ENCODE data around the gene KMT2B.

DNA sequence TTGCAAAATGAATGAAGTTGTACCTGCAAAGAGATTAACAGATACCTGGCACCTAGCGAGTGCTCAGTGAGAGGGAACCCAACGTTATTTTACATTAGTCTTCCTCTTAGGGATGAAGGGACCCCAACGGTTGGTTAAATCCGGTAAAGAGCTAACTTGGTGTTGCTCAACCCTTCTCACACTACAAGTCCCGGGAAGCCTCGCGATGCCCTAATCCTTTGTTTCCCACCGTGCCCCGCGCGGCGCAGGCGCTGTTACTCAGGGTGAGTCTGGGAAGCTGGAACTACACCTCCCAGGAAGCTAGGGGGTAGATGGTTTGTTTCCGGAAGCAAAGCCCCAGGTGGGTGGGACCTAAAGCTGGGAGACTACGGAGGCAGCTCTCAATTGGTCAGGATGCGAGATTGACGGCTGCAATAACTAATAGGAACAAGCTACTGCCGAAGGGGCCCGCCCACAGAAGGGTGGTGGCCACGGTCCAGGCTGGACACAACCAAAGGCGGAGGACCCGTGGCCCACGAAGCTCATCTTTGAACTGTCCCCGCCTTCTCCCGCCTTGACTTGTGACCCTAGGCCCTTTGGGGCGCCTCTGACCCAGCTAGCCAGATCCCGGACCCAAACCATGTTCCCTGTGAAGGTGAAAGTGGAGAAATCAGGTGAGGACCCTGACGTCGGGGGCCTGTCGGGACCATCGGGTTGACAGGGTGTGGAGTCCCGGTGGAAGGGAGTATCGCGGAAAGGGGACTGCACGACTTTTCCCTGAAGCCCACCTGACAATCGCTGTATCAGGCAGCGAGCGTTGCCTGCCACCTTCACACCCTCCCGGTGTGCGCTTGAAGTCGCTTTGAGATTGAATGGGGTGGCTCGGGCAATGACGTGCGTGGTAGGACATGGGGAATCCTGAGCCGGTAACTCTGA lies 30.6 kb downstream of the KMT2B start, which contains the start of gene LIN37:
- TF ChIP-seq, protein P1, sequence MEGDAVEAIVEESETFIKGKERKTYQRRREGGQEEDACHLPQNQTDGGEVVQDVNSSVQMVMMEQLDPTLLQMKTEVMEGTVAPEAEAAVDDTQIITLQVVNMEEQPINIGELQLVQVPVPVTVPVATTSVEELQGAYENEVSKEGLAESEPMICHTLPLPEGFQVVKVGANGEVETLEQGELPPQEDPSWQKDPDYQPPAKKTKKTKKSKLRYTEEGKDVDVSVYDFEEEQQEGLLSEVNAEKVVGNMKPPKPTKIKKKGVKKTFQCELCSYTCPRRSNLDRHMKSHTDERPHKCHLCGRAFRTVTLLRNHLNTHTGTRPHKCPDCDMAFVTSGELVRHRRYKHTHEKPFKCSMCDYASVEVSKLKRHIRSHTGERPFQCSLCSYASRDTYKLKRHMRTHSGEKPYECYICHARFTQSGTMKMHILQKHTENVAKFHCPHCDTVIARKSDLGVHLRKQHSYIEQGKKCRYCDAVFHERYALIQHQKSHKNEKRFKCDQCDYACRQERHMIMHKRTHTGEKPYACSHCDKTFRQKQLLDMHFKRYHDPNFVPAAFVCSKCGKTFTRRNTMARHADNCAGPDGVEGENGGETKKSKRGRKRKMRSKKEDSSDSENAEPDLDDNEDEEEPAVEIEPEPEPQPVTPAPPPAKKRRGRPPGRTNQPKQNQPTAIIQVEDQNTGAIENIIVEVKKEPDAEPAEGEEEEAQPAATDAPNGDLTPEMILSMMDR (IDR thresholded peaks at IDR 0.05) = peak in 2 of 7 experiments; percentile 32 to 59
- peak in 1 of 4 donors; percentile 83 for TF ChIP-seq POLR2A (IDR thresholded peaks at IDR 0.05)
